PC-3 (cell line): ENCODE results near the gene POLQ. TPM values are rescaled to one million over a fixed set of nuclear protein-coding genes. Genes with fewer than 3 reads are reported as not detected.

Experiments used
- total RNA-seq: library from RNA; depleted of rRNA; stranded (reverse); fragments of >200 nt; gene quantifications from 2 replicates; pipeline ENCODE4 v1.2.3, GENCODE V29; 2014; rRNA removed

POLQ gene
- total RNA-seq, 1 experiment from 2014 or later: 22.2 TPM

Other genes with a start within 250 kb of the POLQ start
- gene ARGFX, start 22.0 kb upstream of the POLQ start, total RNA-seq: not detected in 2 replicates
- gene FBXO40, start 47.4 kb upstream of the POLQ start, total RNA-seq: not detected in 2 replicates
- 3.7 and 5.8 TPM in 2 replicates for gene HCLS1, start 114.9 kb upstream of the POLQ start, total RNA-seq
- gene GOLGB1, start 203.8 kb upstream of the POLQ start, total RNA-seq: 30.2 and 31.6 TPM in 2 replicates